HG02610 (cell line): Measurements from ENCODE around the gene DBET.
"Not testable (repeated sequence)": the region's sequence is repeated elsewhere in the genome, so short reads cannot be mapped to it uniquely, and the experiment has no call there.

Experiments
- ATAC-seq: cut with Tn5 transposase; IDR thresholded peaks from one replicate; pipeline ENCODE4 v1.9.1; 2021; ENCODE audit warnings: mild to moderate bottlenecking, moderate library complexity; ENCODE audit not compliant: unreplicated experiment

The DBET gene

GRCh38 chr4:190049378-190050239, 14.7 kb upstream of the DBET start:
- ATAC-seq, result not testable (repeated sequence)

- ATAC-seq, result not testable (repeated sequence)
Measured at GRCh38 chr4:190058997-190059396, 5.3 kb upstream of the DBET start.

- not testable (repeated sequence) for ATAC-seq
Measured at GRCh38 chr4:190064805-190065204, 503 bp downstream of the DBET start.

GRCh38 chr4:190068351-190068750, 4.0 kb downstream of the DBET start:
- not testable (repeated sequence) for ATAC-seq

- not testable (repeated sequence) for ATAC-seq
Measured at GRCh38 chr4:190093052-190093451, 28.8 kb downstream of the DBET start.

GRCh38 chr4:190094031-190094430, 29.7 kb downstream of the DBET start:
- not testable (repeated sequence) for ATAC-seq

- ATAC-seq, result not testable (repeated sequence)
Measured at GRCh38 chr4:190095335-190095734, 31.0 kb downstream of the DBET start.

GRCh38 chr4:190099605-190100004, 35.3 kb downstream of the DBET start:
- ATAC-seq, result not testable (repeated sequence)

- ATAC-seq, result not testable (repeated sequence)
Measured at GRCh38 chr4:190101525-190101924, 37.2 kb downstream of the DBET start.

- ATAC-seq, result not testable (repeated sequence)
Measured at GRCh38 chr4:190106191-190106590, 41.9 kb downstream of the DBET start.

- not testable (repeated sequence) for ATAC-seq
Measured at GRCh38 chr4:190106611-190107480, 42.5 kb downstream of the DBET start.

- ATAC-seq, result not testable (repeated sequence)
Measured at GRCh38 chr4:190107766-190108485, 43.6 kb downstream of the DBET start.

GRCh38 chr4:190108756-190109155, 44.5 kb downstream of the DBET start:
- ATAC-seq, result not testable (repeated sequence)

- not testable (repeated sequence) for ATAC-seq
Measured at GRCh38 chr4:190109390-190110011, 45.2 kb downstream of the DBET start.

- not testable (repeated sequence) for ATAC-seq
Measured at GRCh38 chr4:190110033-190110432, 45.7 kb downstream of the DBET start.

GRCh38 chr4:190110570-190111295, 46.4 kb downstream of the DBET start:
- ATAC-seq, result not testable (repeated sequence)

GRCh38 chr4:190112879-190113278, 48.6 kb downstream of the DBET start:
- not testable (repeated sequence) for ATAC-seq

GRCh38 chr4:190114991-190115390, 50.7 kb downstream of the DBET start:
- not testable (repeated sequence) for ATAC-seq
